Heart left ventricle (tissue), 16 donors: ENCODE measurements around the gene PREX1. TPM values are rescaled to one million over a fixed set of nuclear protein-coding genes. Genes with fewer than 3 reads are reported as not detected.

Experiments used
- ATAC-seq, 4 donors: fragments of 200-7000 bp; cut with Tn5 transposase; one replicate each; pipeline ENCODE4 v1.9.1; 2020 to 2022; ENCODE audit warnings: moderate library complexity in 4 of 4, mild to moderate bottlenecking in 3 of 4, moderate number of reproducible peaks in 1 of 4
- DNase-seq, 5 donors: peaks; one replicate each; pipeline ENCODE4 v3.0.0-alpha.2; 2020
- H3K27ac ChIP-seq, 12 donors: fragments of 200-600 bp; sonication (generic) in 4 of 12; one replicate each; pipeline versions ENCODE4 v1.5.0 to v1.8.0; 2016 to 2022; ENCODE audit warnings: mild to moderate bottlenecking in 2 of 12
- H3K27me3 ChIP-seq, 9 donors: fragments of 200-600 bp; sonication (generic) in 2 of 9; one replicate each; pipeline versions ENCODE4 v1.5.1 to v1.8.0; 2016 to 2022; ENCODE audit warnings: mild to moderate bottlenecking in 3 of 9
- H3K36me3 ChIP-seq, 9 donors: fragments of 200-600 bp; sonication (generic) in 2 of 9; one replicate each; pipeline versions ENCODE4 v1.5.0 to v1.8.0; 2018 to 2022; ENCODE audit warnings: mild to moderate bottlenecking in 2 of 9
- H3K4me1 ChIP-seq, 12 donors: fragments of 200-600 bp; sonication (generic) in 4 of 12; one replicate each; pipeline versions ENCODE4 v1.5.0 to v1.8.0; 2016 to 2022; ENCODE audit warnings: mild to moderate bottlenecking in 3 of 12
- H3K4me3 ChIP-seq, 12 donors: fragments of 200-600 bp; sonication (generic) in 4 of 12; one replicate each; pipeline versions ENCODE4 v1.5.0 to v1.8.0; 2017 to 2022; ENCODE audit warnings: mild to moderate bottlenecking in 9 of 12, moderate library complexity in 4 of 12
- H3K9me3 ChIP-seq, 12 donors: fragments of 200-600 bp; sonication (generic) in 4 of 12; one replicate each; pipeline versions ENCODE4 v1.5.0 to v1.8.0; 2016 to 2022; ENCODE audit warnings: mild to moderate bottlenecking in 1 of 12
- CTCF ChIP-seq, 12 donors: fragments of 200-600 bp; sonication (generic) in 4 of 12; IDR thresholded peaks; one replicate each; pipeline versions ENCODE4 v1.5.0 to v1.8.0; 2018 to 2022; ENCODE audit warnings: antibody characterized with exemption in 12 of 12, mild to moderate bottlenecking in 5 of 12
- POLR2A ChIP-seq, 2 donors: fragments of 450-650 bp; IDR thresholded peaks; one replicate each; pipeline ENCODE4 v1.6.1; 2017; ENCODE audit warnings: antibody characterized with exemption in 2 of 2, mild to moderate bottlenecking in 2 of 2, moderate library complexity in 2 of 2
- WGBS, 4 donors: extraction: QIAGEN DNeasy Blood & Tissue Kit in 2 of 4; methylation state at CpG; one replicate each; pipeline versions ENCODE4 v1.1.5 to v1.1.7; 2013 to 2018; 5-methylcytosine and 5-hydroxymethylcytosine counted together
- intact Hi-C, 10 donors: fragments of 100-400 bp; cut with DNase I; formaldehyde crosslinking; loops; one replicate each; pipeline versions ENCODE4 v1.11.1 to v1.14.2; 2022
- polyA plus RNA-seq, 2 donors: library from polyadenylated mRNA; stranded (reverse); fragments of 200-250 nt; gene quantifications; one replicate each; pipeline ENCODE4 v1.2.3, GENCODE V29; 2013
- total RNA-seq, 9 donors: library from RNA; depleted of rRNA in 2 of 9; stranded (reverse); fragments of >200 nt in 2 of 9; fragmentation: NEBNext Ultra II Directional in 3 of 9; extraction: Animal tissue kit (Norgen Biotek cat#: 25700) in 3 of 9; gene quantifications; one replicate each; pipeline versions ENCODE4 v1.1.0 to v1.2.4, GENCODE V29; 2016 to 2023
- donor health status: ischemic (EF 13 %, LVEDD 7.1; RV severe dilation, severe dysfunction).
- donor health status: healthy with polysubstance abuse.
- donor health status: DM: no; HTN: yes; CAD: no.
- donor health status: DM: no; HTN: no; CAD: no.
- donor health status: ischemic (EF 25% LVEDD 6.9; RV normal size, moderate dysfunction).
- donor health status: ischemic (EF 25% LVEDD 5.7; RV mildly dilated, moderate dysfunction).
- donor health status: healthy.
- donor health status: DM: yes; HTN: yes; CAD: no.
- donor health status: ischemic (EF 35%, LVEDD 5.7; RV mildly dilated, moderate dysfunction).
- donor health status: nonischemic (EF 11% LVEDD 7.7; RV severe dilation, severe dysfunction).
- donor health status: DM: yes; HTN: yes; CAD: no.
- donor health status: PGD.
- donor health status: ischemic (EF 29% LVEDD 5.4; RV normal size, mild dysfunction).
- donor health status: nonischemic (EF 23%, LVEDD 6.1; RV moderate dilation, normal function).

Gene PREX1
- total and polyA plus RNA-seq, 11 donors = 7.2 to 41.5 (median 11.9) TPM

DNA sequence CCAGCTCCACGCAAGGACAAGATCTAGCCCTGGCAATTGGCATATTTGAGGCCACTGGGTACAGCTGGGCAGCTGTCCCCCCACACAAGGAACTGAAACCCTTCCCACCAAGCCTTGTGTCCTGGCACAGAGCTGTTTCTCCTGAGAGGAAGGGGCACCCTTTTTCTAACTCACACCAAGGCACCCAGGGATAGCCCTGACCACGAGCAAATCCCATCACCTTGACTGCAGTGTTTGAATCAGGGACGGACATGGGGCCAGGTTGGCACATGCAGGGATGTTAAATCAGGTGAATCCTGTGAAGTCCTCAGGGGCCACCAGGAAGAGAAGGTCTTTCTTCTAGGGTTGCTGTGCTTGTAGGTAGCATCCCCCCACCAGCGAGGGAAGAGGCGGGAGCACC is 246.6 kb downstream of the PREX1 start:
- H3K27me3 ChIP-seq = peaks cover 0 to 26% (median 0%) of the 10 kb centered on the region in 9 donors
- H3K27ac ChIP-seq = no peak overlapping the region
- DNase-seq (no peak), ATAC-seq (no peak)
- H3K4me3 ChIP-seq = no peak overlapping the region
- WGBS, 4 donors = 81 to 93% (median 87%) methylated on average over 4 to 5 of the region's 5 CpGs
- intact Hi-C loops = no loop called here
- peaks cover 0 to 20% (median 0%) of the 10 kb centered on the region in 12 donors for H3K4me1 ChIP-seq
- no peaks in the 10 kb centered on the region for H3K9me3 ChIP-seq
- TF ChIP-seq CTCF (IDR thresholded peaks at IDR 0.05) (no peak), POLR2A (IDR thresholded peaks at IDR 0.05) (no peak)
- H3K36me3 ChIP-seq = no peaks in the 10 kb centered on the region

- WGBS, 4 donors = 82 to 94% (median 91%) methylated on average over 10 to 11 of the region's 11 CpGs
- intact Hi-C loops = no loop called here
- DNase-seq (no peak), ATAC-seq (no peak)
- Histone ChIP-seq H3K27me3 (peaks cover 0 to 8% (median 0%) of the 10 kb centered on the region in 9 donors), H3K4me1 (peaks cover 0 to 8% (median 0%) of the 10 kb centered on the region in 12 donors), H3K36me3 (no peaks in the 10 kb centered on the region), H3K4me3 (no peak overlapping the region), H3K9me3 (no peaks in the 10 kb centered on the region), H3K27ac (no peak overlapping the region)
- no peak for TF ChIP-seq POLR2A (IDR thresholded peaks at IDR 0.05)
- no peak for TF ChIP-seq CTCF (IDR thresholded peaks at IDR 0.05)
Measured at GRCh38 chr20:48578397-48579098, 249.3 kb downstream of the PREX1 start.

DNA sequence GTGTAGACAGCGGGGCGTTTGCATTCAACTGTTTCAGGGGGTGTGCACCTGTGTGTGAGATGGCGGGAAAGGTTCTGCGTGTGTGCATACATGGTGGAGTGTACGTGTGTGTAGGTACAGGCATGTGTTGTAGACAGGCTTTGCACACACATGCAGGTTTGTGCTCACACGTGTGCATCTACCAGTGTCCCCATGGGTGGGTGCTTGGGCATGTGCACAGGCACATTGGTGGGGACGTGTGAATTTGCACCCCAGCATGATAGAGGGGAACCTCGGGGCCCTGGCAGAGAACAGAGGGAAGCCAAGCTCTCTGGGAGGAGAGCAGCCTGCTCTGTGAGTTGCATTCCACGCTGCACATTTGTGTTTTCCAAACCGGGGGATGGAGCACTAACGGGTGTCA is 250.2 kb downstream of the PREX1 start:
- Histone ChIP-seq H3K27me3 (peaks cover 0 to 4% (median 0%) of the 10 kb centered on the region in 9 donors), H3K9me3 (no peaks in the 10 kb centered on the region), H3K27ac (no peak overlapping the region), H3K4me3 (no peak overlapping the region), H3K36me3 (no peaks in the 10 kb centered on the region), H3K4me1 (peaks cover 0 to 8% (median 0%) of the 10 kb centered on the region in 12 donors)
- no peak for TF ChIP-seq POLR2A (IDR thresholded peaks at IDR 0.05)
- no peak for TF ChIP-seq CTCF (IDR thresholded peaks at IDR 0.05)
- DNase-seq = no peak
- intact Hi-C loops = no loop called here
- no peak for ATAC-seq
- 74 to 80% (median 78%) methylated on average over 9 to 11 of the region's 11 CpGs for WGBS, 4 donors

- no peak for TF ChIP-seq POLR2A (IDR thresholded peaks at IDR 0.05)
- TF ChIP-seq CTCF (IDR thresholded peaks at IDR 0.05) = no peak
- ATAC-seq (no peak), DNase-seq (no peak)
- intact Hi-C loops = no loop called here
- Histone ChIP-seq H3K9me3 (no peaks in the 10 kb centered on the region), H3K27me3 (peaks cover 0 to 5% (median 0%) of the 10 kb centered on the region in 9 donors), H3K27ac (no peak overlapping the region), H3K36me3 (no peaks in the 10 kb centered on the region), H3K4me1 (no peaks in the 10 kb centered on the region), H3K4me3 (no peak overlapping the region)
- WGBS, 4 donors = 26 to 33% (median 31%) methylated on average over 1 of the region's 1 CpG
Measured at GRCh38 chr20:48574383-48574782, 253.4 kb downstream of the PREX1 start.

Other genes with a start within 250 kb of the PREX1 start
- 10 to 100 TPM; 32.6 to 52.7 (median 42.6) TPM for gene ARFGEF2, start 93.7 kb upstream of the PREX1 start, total RNA-seq
- 10 to 100 TPM in 1 of 2 donors, 1 to 10 TPM in 1; 7.5 to 16.5 TPM for gene ARFGEF2, start 93.7 kb upstream of the PREX1 start, polyA plus RNA-seq
- gene CSE1L, start 218.3 kb upstream of the PREX1 start, total RNA-seq = 10 to 100 TPM; 31.2 to 56.8 (median 41.9) TPM
- gene CSE1L, start 218.3 kb upstream of the PREX1 start, polyA plus RNA-seq = 10 to 100 TPM; 19.1 to 59.0 TPM